ENCODE data around the gene TPX2. TPM values are rescaled to one million over a fixed set of nuclear protein-coding genes. Genes with fewer than 3 reads are reported as not detected.

The TPX2 gene
- total and polyA plus RNA-seq, 2 donors (not counting 3 experiments of a cell fraction or from before 2014, with no cell fraction given), result 24.8 to 114 TPM

GRCh38 chr20:31784354-31785044 lies 45.4 kb downstream of the TPX2 start:
- no TSS peak for BruUV-seq (replicated peaks)
- intact Hi-C loops (cut with micrococcal nuclease), result no loop called here

More at GRCh38 chr20:31784354-31785044, 45.4 kb downstream of the TPX2 start:
- DNase-seq (ENCODE audit: low read depth, low spot score) (no peak), FAIRE-seq (no peak)
- Histone ChIP-seq H4K20me1 (replicated peaks; ENCODE audit: control insufficient read depth, extremely low read depth, insufficient read depth, low read length) (no peaks in the 10 kb centered on the region), H3K79me2 (ENCODE audit: control insufficient read depth, insufficient read depth, low read length) (peaks cover 13% of the 10 kb centered on the region), H3K9ac (replicated peaks; ENCODE audit: extremely low read depth, insufficient read depth, low read length) (no peak overlapping the region), H3K4me1 (ENCODE audit: control insufficient read depth, extremely low read depth, insufficient read depth, low read length) (no peaks in the 10 kb centered on the region), H3K9me3 (replicated peaks; ENCODE audit: control insufficient read depth, insufficient read depth, low read length) (no peaks in the 10 kb centered on the region), H3K27ac (ENCODE audit: insufficient read depth, low read depth, low read length) (no peak overlapping the region), H2AFZ (ENCODE audit: low read depth, low read length) (no peak overlapping the region), H3K9me1 (replicated peaks; ENCODE audit: control insufficient read depth, extremely low read depth, insufficient read depth, low read length) (no peaks in the 10 kb centered on the region), H3K27me3 (ENCODE audit: control insufficient read depth in 2 of 2, insufficient read depth in 2 of 2, low read length in 2 of 2) (no peaks in the 10 kb centered on the region), H3K36me3 (ENCODE audit: control insufficient read depth in 2 of 2, extremely low read depth in 1 of 2, insufficient read depth in 2 of 2, low read length in 2 of 2) (peaks cover 0 to 17% of the 10 kb centered on the region in 2 experiments), H3K4me2 (ENCODE audit: insufficient read depth, low read length) (no peak overlapping the region), H3K4me3 (replicated peaks in 1 of 3; ENCODE audit: insufficient read depth in 1 of 3, low read depth in 1 of 3, low read length in 3 of 3) (no peak overlapping the region)
- CTCF ChIA-PET, result interaction anchor here (1.0 kb wide), 1 partner anchor 61 kb away, joined by 3 read pairs; no protein-coding TSS in a partner anchor
- no peak for TF ChIP-seq POLR2AphosphoS5 (IDR thresholded peaks at IDR 0.05; ENCODE audit: insufficient read depth, low read depth, low read length)
- TF ChIP-seq FOS (IDR thresholded peaks at IDR 0.05; ENCODE audit: borderline replicate concordance, insufficient read depth, low read length), result no peak
- TF ChIP-seq JUN (IDR thresholded peaks at IDR 0.05; ENCODE audit: borderline replicate concordance, insufficient read depth, insufficient read length, low read depth), result no peak
- TF ChIP-seq, protein P1, sequence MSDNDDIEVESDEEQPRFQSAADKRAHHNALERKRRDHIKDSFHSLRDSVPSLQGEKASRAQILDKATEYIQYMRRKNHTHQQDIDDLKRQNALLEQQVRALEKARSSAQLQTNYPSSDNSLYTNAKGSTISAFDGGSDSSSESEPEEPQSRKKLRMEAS (IDR thresholded peaks at IDR 0.05; ENCODE audit: insufficient read depth, insufficient read length), result no peak
- no peak for TF ChIP-seq MYC (IDR thresholded peaks at IDR 0.05; ENCODE audit: low read depth, low read length)
- no peak for TF ChIP-seq EZH2 (IDR thresholded peaks at IDR 0.05; ENCODE audit: borderline replicate concordance, low read depth, low read length, severe bottlenecking)
- no peak for TF ChIP-seq GATA2 (IDR thresholded peaks at IDR 0.05; ENCODE audit: insufficient read depth, insufficient read length, low read depth, low read length)
- TF ChIP-seq POLR2A (IDR thresholded peaks at IDR 0.05; ENCODE audit: low read depth, low read length), result no peak
- TF ChIP-seq, protein P2, sequence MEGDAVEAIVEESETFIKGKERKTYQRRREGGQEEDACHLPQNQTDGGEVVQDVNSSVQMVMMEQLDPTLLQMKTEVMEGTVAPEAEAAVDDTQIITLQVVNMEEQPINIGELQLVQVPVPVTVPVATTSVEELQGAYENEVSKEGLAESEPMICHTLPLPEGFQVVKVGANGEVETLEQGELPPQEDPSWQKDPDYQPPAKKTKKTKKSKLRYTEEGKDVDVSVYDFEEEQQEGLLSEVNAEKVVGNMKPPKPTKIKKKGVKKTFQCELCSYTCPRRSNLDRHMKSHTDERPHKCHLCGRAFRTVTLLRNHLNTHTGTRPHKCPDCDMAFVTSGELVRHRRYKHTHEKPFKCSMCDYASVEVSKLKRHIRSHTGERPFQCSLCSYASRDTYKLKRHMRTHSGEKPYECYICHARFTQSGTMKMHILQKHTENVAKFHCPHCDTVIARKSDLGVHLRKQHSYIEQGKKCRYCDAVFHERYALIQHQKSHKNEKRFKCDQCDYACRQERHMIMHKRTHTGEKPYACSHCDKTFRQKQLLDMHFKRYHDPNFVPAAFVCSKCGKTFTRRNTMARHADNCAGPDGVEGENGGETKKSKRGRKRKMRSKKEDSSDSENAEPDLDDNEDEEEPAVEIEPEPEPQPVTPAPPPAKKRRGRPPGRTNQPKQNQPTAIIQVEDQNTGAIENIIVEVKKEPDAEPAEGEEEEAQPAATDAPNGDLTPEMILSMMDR (IDR thresholded peaks at IDR 0.05; ENCODE audit: extremely low read depth in 1 of 2, insufficient read depth in 1 of 2, low read depth in 1 of 2, low read length in 2 of 2), result no peak
- POLR2A ChIA-PET, result no interaction called here
- dilution Hi-C loops (cut with MboI; ENCODE audit: extremely low pct_ligation_motif_present, low sequenced_read_pairs), result no loop called here

Measured in endothelial cell of umbilical vein (primary cell).